ENCODE data around the gene MLIP. TPM values are rescaled to one million over a fixed set of nuclear protein-coding genes. Genes with fewer than 3 reads are reported as not detected.
"Not testable (repeated sequence)": the region's sequence is repeated elsewhere in the genome, so short reads cannot be mapped to it uniquely, and the experiment has no call there.

Gene MLIP
- total and polyA plus RNA-seq, 2 donors, result 0.19 to 1.1 TPM

- H3K9me3 ChIP-seq (ENCODE audit: control insufficient read depth in 2 of 2, insufficient read depth in 1 of 2, low read length in 1 of 2), result no peaks in the 10 kb centered on the region
- H3K4me3 ChIP-seq (ENCODE audit: low read length in 2 of 2), result no peak overlapping the region
- DNase-seq (ENCODE audit: low read depth in 6 of 9, low spot score in 9 of 9), result no peak
- no peaks in the 10 kb centered on the region for H3K27me3 ChIP-seq (ENCODE audit: control insufficient read depth in 2 of 2, insufficient read depth in 1 of 2, low read length in 1 of 2)
- WGBS, result 97% methylated on average over 4 of the region's 4 CpGs
- H3K27ac ChIP-seq (ENCODE audit: low read depth in 1 of 2, low read length in 1 of 2), result no peak overlapping the region
- no peaks in the 10 kb centered on the region for H3K4me1 ChIP-seq (ENCODE audit: control insufficient read depth in 2 of 2, insufficient read depth in 2 of 2, low read length in 2 of 2)
- no peaks in the 10 kb centered on the region for H3K36me3 ChIP-seq (ENCODE audit: control insufficient read depth in 2 of 2, insufficient read depth in 2 of 2, low read length in 1 of 2)
Observed at GRCh38 chr6:54243699-54244098, 132.5 kb downstream of the MLIP start.

GRCh38 chr6:54244430-54244829 lies 133.2 kb downstream of the MLIP start:
- H3K36me3 ChIP-seq (ENCODE audit: control insufficient read depth in 2 of 2, insufficient read depth in 2 of 2, low read length in 1 of 2), result no peaks in the 10 kb centered on the region

GRCh38 chr6:54245265-54245664 lies 134.0 kb downstream of the MLIP start:
- H3K9me3 ChIP-seq (ENCODE audit: control insufficient read depth in 2 of 2, insufficient read depth in 1 of 2, low read length in 1 of 2), result no peaks in the 10 kb centered on the region
- 95% methylated on average over 2 of the region's 2 CpGs for WGBS
- no peaks in the 10 kb centered on the region for H3K4me1 ChIP-seq (ENCODE audit: control insufficient read depth in 2 of 2, insufficient read depth in 2 of 2, low read length in 2 of 2)
- H3K36me3 ChIP-seq (ENCODE audit: control insufficient read depth in 2 of 2, insufficient read depth in 2 of 2, low read length in 1 of 2), result no peaks in the 10 kb centered on the region
- no peak overlapping the region for H3K4me3 ChIP-seq (ENCODE audit: low read length in 2 of 2)
- no peak for DNase-seq (ENCODE audit: low read depth in 6 of 9, low spot score in 9 of 9)
- H3K27ac ChIP-seq (ENCODE audit: low read depth in 1 of 2, low read length in 1 of 2), result no peak overlapping the region
- no peaks in the 10 kb centered on the region for H3K27me3 ChIP-seq (ENCODE audit: control insufficient read depth in 2 of 2, insufficient read depth in 1 of 2, low read length in 1 of 2)

More at GRCh38 chr6:54244430-54244829, 133.2 kb downstream of the MLIP start:
- H3K4me3 ChIP-seq (ENCODE audit: low read length in 2 of 2), result no peak overlapping the region
- DNase-seq (ENCODE audit: low read depth in 6 of 9, low spot score in 9 of 9), result peak in 1 of 9 donors; percentile 5
- H3K9me3 ChIP-seq (ENCODE audit: control insufficient read depth in 2 of 2, insufficient read depth in 1 of 2, low read length in 1 of 2), result no peaks in the 10 kb centered on the region
- 91% methylated on average over 1 of the region's 1 CpG for WGBS
- no peaks in the 10 kb centered on the region for H3K4me1 ChIP-seq (ENCODE audit: control insufficient read depth in 2 of 2, insufficient read depth in 2 of 2, low read length in 2 of 2)
- H3K27me3 ChIP-seq (ENCODE audit: control insufficient read depth in 2 of 2, insufficient read depth in 1 of 2, low read length in 1 of 2), result no peaks in the 10 kb centered on the region
- no peak overlapping the region for H3K27ac ChIP-seq (ENCODE audit: low read depth in 1 of 2, low read length in 1 of 2)

GRCh38 chr6:54248319-54248718 lies 137.1 kb downstream of the MLIP start:
- Histone ChIP-seq H3K27ac (ENCODE audit: low read depth in 1 of 2, low read length in 1 of 2) (no peak overlapping the region), H3K4me1 (ENCODE audit: control insufficient read depth in 2 of 2, insufficient read depth in 2 of 2, low read length in 2 of 2) (no peaks in the 10 kb centered on the region), H3K36me3 (ENCODE audit: control insufficient read depth in 2 of 2, insufficient read depth in 2 of 2, low read length in 1 of 2) (no peaks in the 10 kb centered on the region), H3K9me3 (ENCODE audit: control insufficient read depth in 2 of 2, insufficient read depth in 1 of 2, low read length in 1 of 2) (no peaks in the 10 kb centered on the region), H3K4me3 (ENCODE audit: low read length in 2 of 2) (no peak overlapping the region), H3K27me3 (ENCODE audit: control insufficient read depth in 2 of 2, insufficient read depth in 1 of 2, low read length in 1 of 2) (no peaks in the 10 kb centered on the region)
- DNase-seq (ENCODE audit: low read depth in 6 of 9, low spot score in 9 of 9), result no peak

GRCh38 chr6:54248994-54249393 lies 137.8 kb downstream of the MLIP start:
- Histone ChIP-seq H3K4me1 (ENCODE audit: control insufficient read depth in 2 of 2, insufficient read depth in 2 of 2, low read length in 2 of 2) (no peaks in the 10 kb centered on the region), H3K27me3 (ENCODE audit: control insufficient read depth in 2 of 2, insufficient read depth in 1 of 2, low read length in 1 of 2) (no peaks in the 10 kb centered on the region), H3K27ac (ENCODE audit: low read depth in 1 of 2, low read length in 1 of 2) (no peak overlapping the region), H3K36me3 (ENCODE audit: control insufficient read depth in 2 of 2, insufficient read depth in 2 of 2, low read length in 1 of 2) (no peaks in the 10 kb centered on the region), H3K9me3 (ENCODE audit: control insufficient read depth in 2 of 2, insufficient read depth in 1 of 2, low read length in 1 of 2) (no peaks in the 10 kb centered on the region), H3K4me3 (ENCODE audit: low read length in 2 of 2) (no peak overlapping the region)
- no peak for DNase-seq (ENCODE audit: low read depth in 6 of 9, low spot score in 9 of 9)
- WGBS, result 92% methylated on average over 1 of the region's 1 CpG

GRCh38 chr6:54249812-54250211 lies 138.6 kb downstream of the MLIP start:
- not testable (repeated sequence) for H3K27ac ChIP-seq (ENCODE audit: low read depth in 1 of 2, low read length in 1 of 2); H3K4me3 ChIP-seq (ENCODE audit: low read length in 2 of 2); H3K9me3 ChIP-seq (ENCODE audit: control insufficient read depth in 2 of 2, insufficient read depth in 1 of 2, low read length in 1 of 2); DNase-seq (ENCODE audit: low read depth in 6 of 9, low spot score in 9 of 9); H3K4me1 ChIP-seq (ENCODE audit: control insufficient read depth in 2 of 2, insufficient read depth in 2 of 2, low read length in 2 of 2); H3K27me3 ChIP-seq (ENCODE audit: control insufficient read depth in 2 of 2, insufficient read depth in 1 of 2, low read length in 1 of 2); H3K36me3 ChIP-seq (ENCODE audit: control insufficient read depth in 2 of 2, insufficient read depth in 2 of 2, low read length in 1 of 2)
- 90% methylated on average over 2 of the region's 2 CpGs for WGBS

- DNase-seq (ENCODE audit: low read depth in 6 of 9, low spot score in 9 of 9), result no peak
- Histone ChIP-seq H3K27ac (ENCODE audit: low read depth in 1 of 2, low read length in 1 of 2) (no peak overlapping the region), H3K4me1 (ENCODE audit: control insufficient read depth in 2 of 2, insufficient read depth in 2 of 2, low read length in 2 of 2) (no peaks in the 10 kb centered on the region), H3K36me3 (ENCODE audit: control insufficient read depth in 2 of 2, insufficient read depth in 2 of 2, low read length in 1 of 2) (no peaks in the 10 kb centered on the region), H3K27me3 (ENCODE audit: control insufficient read depth in 2 of 2, insufficient read depth in 1 of 2, low read length in 1 of 2) (no peaks in the 10 kb centered on the region), H3K9me3 (ENCODE audit: control insufficient read depth in 2 of 2, insufficient read depth in 1 of 2, low read length in 1 of 2) (no peaks in the 10 kb centered on the region), H3K4me3 (ENCODE audit: low read length in 2 of 2) (no peak overlapping the region)
- 99% methylated on average over 1 of the region's 1 CpG for WGBS
Observed at GRCh38 chr6:54252496-54252895, 141.3 kb downstream of the MLIP start.

GRCh38 chr6:54252916-54253315 lies 141.7 kb downstream of the MLIP start:
- H3K36me3 ChIP-seq (ENCODE audit: control insufficient read depth in 2 of 2, insufficient read depth in 2 of 2, low read length in 1 of 2), result no peaks in the 10 kb centered on the region
- DNase-seq (ENCODE audit: low read depth in 6 of 9, low spot score in 9 of 9), result no peak
- H3K9me3 ChIP-seq (ENCODE audit: control insufficient read depth in 2 of 2, insufficient read depth in 1 of 2, low read length in 1 of 2), result no peaks in the 10 kb centered on the region
- WGBS, result 97% methylated on average over 4 of the region's 4 CpGs
- no peak overlapping the region for H3K27ac ChIP-seq (ENCODE audit: low read depth in 1 of 2, low read length in 1 of 2)
- no peaks in the 10 kb centered on the region for H3K4me1 ChIP-seq (ENCODE audit: control insufficient read depth in 2 of 2, insufficient read depth in 2 of 2, low read length in 2 of 2)
- no peaks in the 10 kb centered on the region for H3K27me3 ChIP-seq (ENCODE audit: control insufficient read depth in 2 of 2, insufficient read depth in 1 of 2, low read length in 1 of 2)
- no peak overlapping the region for H3K4me3 ChIP-seq (ENCODE audit: low read length in 2 of 2)

- Histone ChIP-seq H3K27ac (ENCODE audit: low read depth in 1 of 2, low read length in 1 of 2) (no peak overlapping the region), H3K4me3 (ENCODE audit: low read length in 2 of 2) (no peak overlapping the region), H3K4me1 (ENCODE audit: control insufficient read depth in 2 of 2, insufficient read depth in 2 of 2, low read length in 2 of 2) (no peaks in the 10 kb centered on the region), H3K36me3 (ENCODE audit: control insufficient read depth in 2 of 2, insufficient read depth in 2 of 2, low read length in 1 of 2) (no peaks in the 10 kb centered on the region), H3K9me3 (ENCODE audit: control insufficient read depth in 2 of 2, insufficient read depth in 1 of 2, low read length in 1 of 2) (no peaks in the 10 kb centered on the region), H3K27me3 (ENCODE audit: control insufficient read depth in 2 of 2, insufficient read depth in 1 of 2, low read length in 1 of 2) (no peaks in the 10 kb centered on the region)
- no peak for DNase-seq (ENCODE audit: low read depth in 6 of 9, low spot score in 9 of 9)
- 66% methylated on average over 2 of the region's 2 CpGs for WGBS
Observed at GRCh38 chr6:54254886-54255285, 143.6 kb downstream of the MLIP start.

GRCh38 chr6:54255886-54256285 lies 144.6 kb downstream of the MLIP start:
- H3K4me3 ChIP-seq (ENCODE audit: low read length in 2 of 2), result no peak overlapping the region
- H3K27me3 ChIP-seq (ENCODE audit: control insufficient read depth in 2 of 2, insufficient read depth in 1 of 2, low read length in 1 of 2), result no peaks in the 10 kb centered on the region
- no peaks in the 10 kb centered on the region for H3K4me1 ChIP-seq (ENCODE audit: control insufficient read depth in 2 of 2, insufficient read depth in 2 of 2, low read length in 2 of 2)
- H3K36me3 ChIP-seq (ENCODE audit: control insufficient read depth in 2 of 2, insufficient read depth in 2 of 2, low read length in 1 of 2), result no peaks in the 10 kb centered on the region
- H3K27ac ChIP-seq (ENCODE audit: low read depth in 1 of 2, low read length in 1 of 2), result no peak overlapping the region
- no peak for DNase-seq (ENCODE audit: low read depth in 6 of 9, low spot score in 9 of 9)
- H3K9me3 ChIP-seq (ENCODE audit: control insufficient read depth in 2 of 2, insufficient read depth in 1 of 2, low read length in 1 of 2), result no peaks in the 10 kb centered on the region
